Progenitor cell of endocrine pancreas (in vitro differentiated cells): ENCODE data around the gene TACSTD2. TPM values are rescaled to one million over a fixed set of nuclear protein-coding genes. Genes with fewer than 3 reads are reported as not detected.
"Not testable (repeated sequence)": the region's sequence is repeated elsewhere in the genome, so short reads cannot be mapped to it uniquely, and the experiment has no call there.

ENCODE experiments used
- DNase-seq: peaks from one replicate; pipeline ENCODE4 v3.0.0; 2021; ENCODE audit warnings: low spot score; ENCODE audit not compliant: unreplicated experiment
- H3K27ac Mint-ChIP-seq: 2 replicates; pipeline ENCODE4 v1.8.0; 2021; ENCODE audit warnings: mild to moderate bottlenecking, moderate library complexity, mixed read lengths
- H3K27me3 Mint-ChIP-seq: 2 replicates; pipeline ENCODE4 v1.8.0; 2021; ENCODE audit warnings: mixed read lengths
- H3K36me3 Mint-ChIP-seq: 2 replicates; pipeline ENCODE4 v1.8.0; 2022; ENCODE audit warnings: mixed read lengths; ENCODE audit not compliant: insufficient read depth
- H3K4me1 Mint-ChIP-seq: 2 replicates; pipeline ENCODE4 v1.8.0; 2021; ENCODE audit warnings: low read depth, mixed read lengths
- H3K4me3 Mint-ChIP-seq: 2 replicates; pipeline ENCODE4 v1.8.0; 2021; ENCODE audit warnings: low read depth, mild to moderate bottlenecking, moderate library complexity, mixed read lengths
- H3K9me3 Mint-ChIP-seq: 2 replicates; pipeline ENCODE4 v1.8.0; 2021; ENCODE audit warnings: low read depth, mixed read lengths
- total RNA-seq: library from RNA; stranded (reverse); gene quantifications from 2 replicates; pipeline ENCODE4 v1.2.1, GENCODE V29; 2021
- TF ChIP-seq, protein P1 (sequence below): fragments of 200-600 bp; sonication (generic); IDR thresholded peaks from one replicate; pipeline ENCODE4 v1.5.0; 2021; ENCODE audit warnings: antibody characterized with exemption, mild to moderate bottlenecking; ENCODE audit not compliant: unreplicated experiment

Gene TACSTD2
- total RNA-seq, 1 donor from 2014 or later = 22.7 TPM

DNA sequence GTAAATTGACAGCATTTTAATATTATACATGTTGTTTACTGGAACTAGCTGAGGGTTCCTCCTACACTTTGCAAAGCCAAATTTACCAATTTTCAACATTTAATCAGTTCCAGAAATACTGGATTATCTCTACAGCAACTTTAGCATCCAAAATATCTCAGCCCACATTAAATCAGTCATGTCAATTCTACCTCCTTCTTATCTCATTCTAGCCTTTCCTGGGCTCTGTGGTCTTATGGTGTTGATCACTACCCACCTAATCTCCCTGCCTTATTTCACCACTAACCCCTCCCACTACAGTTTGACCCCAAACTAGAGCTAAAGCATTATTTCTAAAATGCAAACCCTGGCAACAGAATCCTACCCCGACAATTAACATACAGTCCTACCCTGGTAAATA, 33.8 kb downstream of the TACSTD2 start:
- no peak overlapping the region for H3K27ac Mint-ChIP-seq
- TF ChIP-seq, protein P1, sequence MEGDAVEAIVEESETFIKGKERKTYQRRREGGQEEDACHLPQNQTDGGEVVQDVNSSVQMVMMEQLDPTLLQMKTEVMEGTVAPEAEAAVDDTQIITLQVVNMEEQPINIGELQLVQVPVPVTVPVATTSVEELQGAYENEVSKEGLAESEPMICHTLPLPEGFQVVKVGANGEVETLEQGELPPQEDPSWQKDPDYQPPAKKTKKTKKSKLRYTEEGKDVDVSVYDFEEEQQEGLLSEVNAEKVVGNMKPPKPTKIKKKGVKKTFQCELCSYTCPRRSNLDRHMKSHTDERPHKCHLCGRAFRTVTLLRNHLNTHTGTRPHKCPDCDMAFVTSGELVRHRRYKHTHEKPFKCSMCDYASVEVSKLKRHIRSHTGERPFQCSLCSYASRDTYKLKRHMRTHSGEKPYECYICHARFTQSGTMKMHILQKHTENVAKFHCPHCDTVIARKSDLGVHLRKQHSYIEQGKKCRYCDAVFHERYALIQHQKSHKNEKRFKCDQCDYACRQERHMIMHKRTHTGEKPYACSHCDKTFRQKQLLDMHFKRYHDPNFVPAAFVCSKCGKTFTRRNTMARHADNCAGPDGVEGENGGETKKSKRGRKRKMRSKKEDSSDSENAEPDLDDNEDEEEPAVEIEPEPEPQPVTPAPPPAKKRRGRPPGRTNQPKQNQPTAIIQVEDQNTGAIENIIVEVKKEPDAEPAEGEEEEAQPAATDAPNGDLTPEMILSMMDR = no peak
- H3K9me3 Mint-ChIP-seq = peaks cover 3% of the 10 kb centered on the region
- no peaks in the 10 kb centered on the region for H3K27me3 Mint-ChIP-seq
- H3K36me3 Mint-ChIP-seq = peaks cover 2% of the 10 kb centered on the region
- peak overlapping the region; percentile 19 for H3K4me3 Mint-ChIP-seq
- H3K4me1 Mint-ChIP-seq = peaks cover 46% of the 10 kb centered on the region
- no peak for DNase-seq

DNA sequence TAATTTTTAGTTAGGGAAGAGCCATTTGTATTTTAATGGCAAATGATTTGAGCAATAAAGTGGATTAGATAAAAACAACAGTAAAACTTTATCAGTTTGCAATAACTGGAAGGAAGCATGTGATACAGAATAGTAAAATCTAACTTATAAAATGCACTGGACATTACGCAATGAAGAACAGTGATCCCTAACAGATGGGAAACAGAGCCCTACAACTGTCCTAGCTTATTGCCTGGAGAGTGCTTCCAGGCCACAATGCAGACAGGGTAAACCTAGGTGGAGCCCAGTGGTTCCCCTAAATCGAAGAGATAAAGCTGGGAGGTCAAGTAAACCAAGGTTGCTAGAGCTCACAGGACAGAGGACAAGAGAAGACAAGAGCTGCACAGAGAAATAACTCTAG, 37.5 kb downstream of the TACSTD2 start:
- Mint-ChIP-seq H3K27ac (no peak overlapping the region), H3K4me3 (no peak overlapping the region), H3K4me1 (peaks cover 25% of the 10 kb centered on the region), H3K27me3 (no peaks in the 10 kb centered on the region), H3K9me3 (no peaks in the 10 kb centered on the region), H3K36me3 (no peaks in the 10 kb centered on the region)
- no peak for DNase-seq
- TF ChIP-seq, protein P1 = no peak

DNA sequence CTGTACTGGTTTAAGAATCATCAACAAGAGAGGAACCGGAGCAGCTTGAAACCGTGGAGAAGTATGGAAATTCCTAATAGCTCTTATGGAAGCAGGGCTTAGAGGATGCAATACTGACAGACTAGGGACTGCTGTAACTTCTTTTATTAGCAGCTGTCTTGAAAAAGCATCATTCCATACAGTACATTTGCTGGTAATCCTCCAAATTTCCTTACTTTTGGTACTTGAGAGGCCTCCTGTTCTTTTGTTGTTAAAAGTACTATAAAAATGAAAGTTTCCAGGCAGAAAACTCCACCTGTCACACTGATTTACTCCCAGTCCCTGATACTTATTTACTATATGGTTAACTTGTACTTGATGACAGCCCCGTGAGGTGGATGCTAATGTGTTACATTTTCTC, 38.2 kb downstream of the TACSTD2 start:
- TF ChIP-seq, protein P1 = no peak
- peaks cover 20% of the 10 kb centered on the region for H3K4me1 Mint-ChIP-seq
- H3K36me3 Mint-ChIP-seq = no peaks in the 10 kb centered on the region
- no peak overlapping the region for H3K27ac Mint-ChIP-seq
- no peaks in the 10 kb centered on the region for H3K27me3 Mint-ChIP-seq
- no peak for DNase-seq
- H3K9me3 Mint-ChIP-seq = no peaks in the 10 kb centered on the region
- no peak overlapping the region for H3K4me3 Mint-ChIP-seq

DNA sequence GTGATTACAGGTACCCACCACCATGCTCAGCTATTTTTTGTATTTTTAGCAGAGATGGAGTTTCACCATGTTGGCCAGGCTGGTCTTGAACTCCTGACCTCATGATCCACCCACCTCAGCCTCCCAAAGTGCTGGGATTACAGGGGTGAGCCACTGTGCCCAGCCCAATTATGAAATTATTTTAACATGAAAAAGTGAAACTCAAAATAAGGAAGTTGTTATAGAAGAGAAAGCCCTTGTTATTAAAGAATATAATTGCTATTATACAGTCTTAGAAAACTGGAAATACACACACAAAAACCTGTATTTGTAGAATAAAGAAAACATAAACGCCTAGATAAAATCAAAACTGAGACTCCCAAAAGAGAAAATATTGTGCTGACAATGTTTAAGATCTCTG, 45.2 kb downstream of the TACSTD2 start:
- H3K4me1 Mint-ChIP-seq, H3K27ac Mint-ChIP-seq: not testable (repeated sequence)

DNA sequence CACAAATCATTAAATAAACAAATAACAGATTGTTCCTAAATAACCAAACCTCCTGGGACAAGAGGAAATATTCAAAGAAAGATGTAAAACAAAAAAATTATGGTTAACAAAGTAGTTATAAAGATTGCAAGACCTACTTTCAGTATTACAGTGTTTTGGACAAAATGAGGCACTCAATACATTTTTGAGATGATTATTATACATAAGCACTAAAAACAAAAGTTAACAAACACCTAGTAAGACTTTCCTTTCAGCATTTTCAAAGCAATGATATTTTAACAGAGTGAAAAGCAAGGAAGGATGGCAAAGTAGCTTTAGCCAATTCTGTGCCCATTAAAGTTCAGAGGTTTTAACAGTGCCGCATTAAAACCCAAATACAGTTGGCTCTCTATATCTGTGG, 47.8 kb downstream of the TACSTD2 start:
- peaks cover 8% of the 10 kb centered on the region for H3K4me1 Mint-ChIP-seq
- no peaks in the 10 kb centered on the region for H3K27me3 Mint-ChIP-seq
- H3K4me3 Mint-ChIP-seq = no peak overlapping the region
- DNase-seq = no peak
- TF ChIP-seq, protein P1 = no peak
- no peaks in the 10 kb centered on the region for H3K9me3 Mint-ChIP-seq
- no peak overlapping the region for H3K27ac Mint-ChIP-seq
- peaks cover 2% of the 10 kb centered on the region for H3K36me3 Mint-ChIP-seq

More for the DNA sequence above, 45.2 kb downstream of the TACSTD2 start:
- not testable (repeated sequence) for H3K9me3 Mint-ChIP-seq, H3K36me3 Mint-ChIP-seq, DNase-seq, H3K4me3 Mint-ChIP-seq, H3K27me3 Mint-ChIP-seq

DNA sequence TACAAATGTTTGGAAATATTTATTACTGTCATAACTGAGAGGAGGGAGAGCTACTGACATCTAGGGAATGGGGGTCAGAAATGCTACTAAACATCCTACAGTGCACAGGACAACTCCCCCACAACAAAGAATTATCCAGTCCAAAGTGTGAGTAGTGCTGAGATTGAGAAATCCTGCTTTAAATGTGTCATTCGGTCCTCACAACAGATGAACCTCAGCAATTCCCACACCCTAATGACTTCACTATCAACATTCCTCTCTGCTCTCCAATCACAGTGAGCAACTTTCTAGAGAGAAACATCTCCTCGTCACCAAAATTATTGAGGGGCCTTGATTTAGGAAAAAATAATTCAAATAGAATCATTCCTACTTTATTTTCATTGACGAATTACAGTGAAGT, 48.5 kb downstream of the TACSTD2 start:
- no peaks in the 10 kb centered on the region for H3K9me3 Mint-ChIP-seq
- peaks cover 2% of the 10 kb centered on the region for H3K36me3 Mint-ChIP-seq
- no peak overlapping the region for H3K27ac Mint-ChIP-seq

More for the DNA sequence above, 48.5 kb downstream of the TACSTD2 start:
- H3K4me3 Mint-ChIP-seq = no peak overlapping the region
- peaks cover 8% of the 10 kb centered on the region for H3K4me1 Mint-ChIP-seq
- H3K27me3 Mint-ChIP-seq = no peaks in the 10 kb centered on the region
- TF ChIP-seq, protein P1 = no peak
- DNase-seq = no peak
